GM10266 (cell line): ENCODE data around the gene ASIC1.

Experiments used
- DNase-seq: peaks from one replicate; pipeline ENCODE4 v3.0.0; 2012; ENCODE audit errors: extremely low spot score
- CTCF ChIP-seq: IDR thresholded peaks from 2 replicates; pipeline ENCODE4 v1.5.1; 2012; ENCODE audit warnings: mild to moderate bottlenecking, low read depth; ENCODE audit not compliant: control insufficient read depth, insufficient read depth; ENCODE audit errors: missing control alignments

Gene ASIC1

GRCh38 chr12:50099302-50100008 is 42.1 kb downstream of the ASIC1 start:
- TF ChIP-seq CTCF, result no peak
- DNase-seq, result no peak

GRCh38 chr12:50100561-50100960 is 43.2 kb downstream of the ASIC1 start:
- no peak for DNase-seq
- no peak for TF ChIP-seq CTCF

GRCh38 chr12:50101663-50102062 is 44.3 kb downstream of the ASIC1 start:
- no peak for DNase-seq
- no peak for TF ChIP-seq CTCF

GRCh38 chr12:50102131-50102531 is 44.7 kb downstream of the ASIC1 start:
- no peak for DNase-seq
- no peak for TF ChIP-seq CTCF

- DNase-seq, result no peak
- no peak for TF ChIP-seq CTCF
These were observed 45.4 kb downstream of the ASIC1 start for GRCh38 chr12:50102646-50103309.

- no peak for TF ChIP-seq CTCF
- DNase-seq, result no peak
These were observed 46.0 kb downstream of the ASIC1 start for GRCh38 chr12:50103351-50103750.

- no peak for DNase-seq
- TF ChIP-seq CTCF, result no peak
These were observed 46.4 kb downstream of the ASIC1 start, which contains the start of gene GPD1 for GRCh38 chr12:50103767-50104321. GPD1 (plus strand) TSS chr12:50104008; CDS start chr12:50104051, 43 bp downstream.
